ENCODE results near the gene GYPC.

- TF ChIP-seq CTCF (IDR thresholded peaks at IDR 0.05) (no peak), POLR2AphosphoS5 (IDR thresholded peaks at IDR 0.05) (no peak)
These were observed 44.7 kb downstream of the GYPC start for GRCh38 chr2:126700677-126701076.
